IMR-90 (cell line): ENCODE results near the gene MACC1. TPM values are rescaled to one million over a fixed set of nuclear protein-coding genes. Genes with fewer than 3 reads are reported as not detected.

Experiments
- ATAC-seq: fragments of 200-7000 bp; cut with Tn5 transposase; 2 replicates; pipeline ENCODE4 v1.9.1; 2020; ENCODE audit warnings: low read depth, mild to moderate bottlenecking, moderate library complexity
- BruUV-seq: library from RNA; stranded (reverse); fragments of 400-500 nt; replicated peaks from 2 replicates; lab custom pipeline; 2021; lab: Mats Ljungman, UMichigan
- CTCF ChIA-PET: fragments of 300-600 bp; formaldehyde crosslinking; extraction: SDS; loops from one replicate; lab custom pipeline; 2021; ENCODE audit warnings: antibody characterized with exemption; lab: Yijun Ruan, JAX
- POLR2A ChIA-PET: fragments of 300-600 bp; sonication (Branson Sonifier 250); formaldehyde crosslinking; loops from one replicate; lab custom pipeline; 2022; ENCODE audit warnings: antibody characterized with exemption; ENCODE audit not compliant: unreplicated experiment; lab: Charles Lee
- DNase-seq: peaks from one replicate; pipeline ENCODE4 v3.0.0; 2013
- H2AFZ ChIP-seq: replicated peaks from 2 replicates; pipeline ENCODE3; 2013; ENCODE audit warnings: low read length, mild to moderate bottlenecking; ENCODE audit not compliant: poor library complexity
- H2AK5ac ChIP-seq: 2 replicates; pipeline ENCODE4 v1.6.1; 2013; ENCODE audit warnings: low read depth, low read length, inconsistent platforms
- H2AK9ac ChIP-seq: replicated peaks from 2 replicates; pipeline ENCODE3; 2013; ENCODE audit warnings: mild to moderate bottlenecking, low read depth, low read length, moderate library complexity; ENCODE audit not compliant: poor library complexity
- H2BK120ac ChIP-seq: 2 replicates; pipeline ENCODE4 v1.6.1; 2013; ENCODE audit warnings: low read depth, low read length, inconsistent platforms
- H2BK15ac ChIP-seq: 3 replicates; pipeline ENCODE4 v1.6.1; 2013; ENCODE audit warnings: low read depth, low read length, inconsistent platforms
- H2BK20ac ChIP-seq: 2 replicates; pipeline ENCODE4 v1.6.1; 2013; ENCODE audit warnings: low read depth, mild to moderate bottlenecking, inconsistent platforms, low read length, moderate library complexity
- H2BK5ac ChIP-seq: 2 replicates; pipeline ENCODE4 v1.6.1; 2013; ENCODE audit warnings: mild to moderate bottlenecking, low read depth, low read length, inconsistent platforms; ENCODE audit not compliant: poor library complexity, severe bottlenecking
- H3K14ac ChIP-seq: replicated peaks from 2 replicates; pipeline ENCODE4 v1.6.1; 2013; ENCODE audit warnings: low read depth, low read length, inconsistent platforms
- H3K18ac ChIP-seq: 2 replicates; pipeline ENCODE4 v1.6.1; 2013; ENCODE audit warnings: low read depth, low read length, control low read depth
- H3K23ac ChIP-seq: 2 replicates; pipeline ENCODE4 v1.6.1; 2013; ENCODE audit warnings: low read depth, low read length, inconsistent platforms
- H3K27ac ChIP-seq: 2 replicates; pipeline ENCODE4 v1.5.1; 2013; ENCODE audit warnings: mild to moderate bottlenecking, control low read depth, low read length; ENCODE audit not compliant: insufficient read depth
- H3K27me3 ChIP-seq: 2 replicates; pipeline ENCODE4 v1.6.1; 2013; ENCODE audit warnings: low read length; ENCODE audit not compliant: control insufficient read depth, insufficient read depth
- H3K36me3 ChIP-seq: 2 replicates; pipeline ENCODE4 v1.6.1; 2013; ENCODE audit warnings: low read length, mixed read lengths; ENCODE audit not compliant: control insufficient read depth, insufficient read depth
- H3K4ac ChIP-seq: 2 replicates; pipeline ENCODE4 v1.6.1; 2013; ENCODE audit warnings: low read depth, low read length, inconsistent platforms
- H3K4me1 ChIP-seq: 2 replicates; pipeline ENCODE4 v1.6.1; 2013; ENCODE audit warnings: low read length, mixed read lengths; ENCODE audit not compliant: control insufficient read depth, insufficient read depth
- H3K4me2 ChIP-seq: 2 replicates; pipeline ENCODE4 v1.6.1; 2013; ENCODE audit warnings: low read depth, mild to moderate bottlenecking, control low read depth, low read length, moderate library complexity
- H3K4me3 ChIP-seq: 2 replicates; pipeline ENCODE4 v1.5.1; 2013; ENCODE audit warnings: low read depth, mild to moderate bottlenecking, control low read depth, low read length, moderate library complexity; ENCODE audit not compliant: insufficient read depth
- H3K56ac ChIP-seq: 2 replicates; pipeline ENCODE4 v1.6.1; 2013; ENCODE audit warnings: low read length, inconsistent platforms; ENCODE audit not compliant: insufficient read depth; ENCODE audit errors: extremely low read depth
- H3K79me1 ChIP-seq, 2 experiments: 2 replicates each; pipeline ENCODE4 v1.6.1; 2013; ENCODE audit warnings: low read length in 2 of 2, inconsistent platforms in 1 of 2, low read depth in 1 of 2
- H3K9ac ChIP-seq: 2 replicates; pipeline ENCODE4 v1.6.1; 2013; ENCODE audit warnings: low read depth, low read length, control low read depth
- H3K9me1 ChIP-seq: 2 replicates; pipeline ENCODE4 v1.6.1; 2013; ENCODE audit warnings: low read length, inconsistent platforms; ENCODE audit not compliant: insufficient read depth
- H3K9me3 ChIP-seq: 2 replicates; pipeline ENCODE4 v1.6.1; 2013; ENCODE audit warnings: low read length; ENCODE audit not compliant: control insufficient read depth, insufficient read depth
- H4K20me1 ChIP-seq: 2 replicates; pipeline ENCODE4 v1.6.1; 2013; ENCODE audit warnings: low read length, inconsistent platforms; ENCODE audit not compliant: insufficient read depth
- H4K5ac ChIP-seq: 2 replicates; pipeline ENCODE4 v1.6.1; 2013; ENCODE audit warnings: mild to moderate bottlenecking, low read depth, low read length, control low read depth
- H4K8ac ChIP-seq, 2 experiments: 2 replicates each; pipeline ENCODE4 v1.6.1; 2013; ENCODE audit warnings: low read depth in 2 of 2, low read length in 2 of 2, control low read depth in 1 of 2, inconsistent platforms in 1 of 2
- H4K91ac ChIP-seq: 2 replicates; pipeline ENCODE4 v1.6.1; 2013; ENCODE audit warnings: low read depth, low read length, inconsistent platforms; ENCODE audit not compliant: insufficient read depth
- BHLHE40 ChIP-seq: fragments of 150-350 bp; IDR thresholded peaks from 2 replicates; pipeline ENCODE4 v1.6.1; 2016; ENCODE audit warnings: mild to moderate bottlenecking, low read depth, low read length
- CEBPB ChIP-seq: IDR thresholded peaks from 2 replicates; pipeline ENCODE4 v1.6.1; 2012; ENCODE audit warnings: low read depth, low read length, improper control_type of control experiment
- CHD1 ChIP-seq: IDR thresholded peaks from 2 replicates; pipeline ENCODE4 v1.6.1; 2012; ENCODE audit warnings: low read depth, low read length, improper control_type of control experiment
- MAFK ChIP-seq: IDR thresholded peaks from 2 replicates; pipeline ENCODE4 v1.6.1; 2012; ENCODE audit warnings: low read depth, low read length, improper control_type of control experiment
- MAZ ChIP-seq: IDR thresholded peaks from 2 replicates; pipeline ENCODE4 v1.6.1; 2012; ENCODE audit warnings: low read depth, mild to moderate bottlenecking, low read length, improper control_type of control experiment, moderate library complexity, borderline replicate concordance
- MXI1 ChIP-seq: IDR thresholded peaks from 2 replicates; pipeline ENCODE4 v1.6.1; 2012; ENCODE audit warnings: low read depth, mild to moderate bottlenecking, low read length, moderate library complexity, borderline replicate concordance
- NFE2L2 ChIP-seq: fragments of 150-350 bp; IDR thresholded peaks from 2 replicates; pipeline ENCODE4 v1.6.1; 2016; ENCODE audit warnings: low read depth, mild to moderate bottlenecking, low read length
- POLR2A ChIP-seq: IDR thresholded peaks from 2 replicates; pipeline ENCODE4 v1.6.1; 2012; ENCODE audit warnings: mild to moderate bottlenecking, low read depth, low read length
- RAD21 ChIP-seq: IDR thresholded peaks from 2 replicates; pipeline ENCODE4 v1.6.1; 2012; ENCODE audit warnings: low read length, improper control_type of control experiment
- RCOR1 ChIP-seq: IDR thresholded peaks from 2 replicates; pipeline ENCODE4 v1.6.1; 2012; ENCODE audit warnings: mild to moderate bottlenecking, low read length, improper control_type of control experiment; ENCODE audit not compliant: insufficient replicate concordance
- RFX5 ChIP-seq: IDR thresholded peaks from 2 replicates; pipeline ENCODE4 v1.8.0; 2012; ENCODE audit warnings: low read depth, mild to moderate bottlenecking, low read length, moderate library complexity
- SMC3 ChIP-seq: fragments of 150-350 bp; IDR thresholded peaks from 2 replicates; pipeline ENCODE4 v1.6.1; 2016; ENCODE audit warnings: low read depth, mild to moderate bottlenecking, antibody characterized with exemption, low read length, moderate library complexity
- USF2 ChIP-seq: fragments of 150-350 bp; IDR thresholded peaks from 2 replicates; pipeline ENCODE4 v1.6.1; 2017; ENCODE audit warnings: mild to moderate bottlenecking, antibody characterized with exemption, low read length, low read depth
- WGBS, 2 experiments: methylation state at CpG; one replicate each; pipeline versions ENCODE4 v1.1.5 to v1.1.7; 2013; ENCODE audit warnings: missing lambda C conversion rate in 2 of 2; ENCODE audit not compliant: insufficient read length in 1 of 2; ENCODE audit errors: extremely low coverage in 2 of 2; 5-methylcytosine and 5-hydroxymethylcytosine counted together
- dilution Hi-C: fragments of 300-500 bp; cut with HindIII; formaldehyde crosslinking; loops from one replicate; pipeline ENCODE4 v1.14.3; 2018; ENCODE audit warnings: low sequenced_read_pairs; ENCODE audit not compliant: unreplicated experiment
- in situ Hi-C: fragments of 300-500 bp; cut with MboI; formaldehyde crosslinking; loops from 3 replicates; pipeline ENCODE4 v1.14.3; 2019; ENCODE audit warnings: low sequenced_read_pairs, inconsistent platforms, mixed read lengths
- intact Hi-C: fragments of 100-400 bp; cut with micrococcal nuclease; formaldehyde crosslinking; loops from 2 replicates; pipeline ENCODE4 v1.10.0; 2022
- polyA plus RNA-seq, 3 experiments: library from polyadenylated mRNA; depleted of rRNA; stranded (reverse); fragments of >200 nt; gene quantifications; 2 replicates each; pipeline ENCODE4 v1.2.3, GENCODE V29; 2012; ENCODE audit warnings: low replicate concordance in 1 of 3
- total RNA-seq: library from RNA; depleted of rRNA; stranded (reverse); fragments of >200 nt; gene quantifications from 2 replicates; pipeline ENCODE4 v1.2.3, GENCODE V29; 2012

Gene MACC1
- total and polyA plus RNA-seq, 2 of the 4 experiments (the other 2 are of a cell fraction) = under 0.01 TPM; not detected in 1

- H3K18ac ChIP-seq = no peak overlapping the region
- H3K23ac ChIP-seq = no peak overlapping the region
- no peaks in the 10 kb centered on the region for H3K79me1 ChIP-seq
- ChIA-PET CTCF (no interaction called here), POLR2A (no interaction called here)
- in situ Hi-C loops (no loop called here), dilution Hi-C loops (no loop called here), intact Hi-C loops (no loop called here)
- H3K27ac ChIP-seq = no peak overlapping the region
- no peak overlapping the region for H3K14ac ChIP-seq
- no peak overlapping the region for H4K5ac ChIP-seq
- no peaks in the 10 kb centered on the region for H3K36me3 ChIP-seq
- H3K4me2 ChIP-seq = no peak overlapping the region
- no peak overlapping the region for H2BK120ac ChIP-seq
- H3K9ac ChIP-seq = no peak overlapping the region
- no peaks in the 10 kb centered on the region for H3K9me3 ChIP-seq
- WGBS, 2 experiments = no CpG with 5 or more reads among the region's 6 CpGs
- H3K9me1 ChIP-seq = no peaks in the 10 kb centered on the region
- no peak overlapping the region for H2BK5ac ChIP-seq
- H3K27me3 ChIP-seq = no peaks in the 10 kb centered on the region
- no TSS peak for BruUV-seq
- no peaks in the 10 kb centered on the region for H3K4me1 ChIP-seq
- H3K4me3 ChIP-seq = no peak overlapping the region
- H4K8ac ChIP-seq = no peak overlapping the region
- H3K4ac ChIP-seq = no peak overlapping the region
- ATAC-seq (no peak), DNase-seq (no peak)
- H2AK5ac ChIP-seq = no peak overlapping the region
- no peak overlapping the region for H2BK15ac ChIP-seq
- TF ChIP-seq RAD21 = no peak
- TF ChIP-seq SMC3 = no peak
- TF ChIP-seq CEBPB = no peak
- no peak for TF ChIP-seq NFE2L2
- TF ChIP-seq MXI1 = no peak
- no peak for TF ChIP-seq RCOR1
- no peak for TF ChIP-seq BHLHE40
- no peak for TF ChIP-seq USF2
- TF ChIP-seq POLR2A = no peak
- no peak for TF ChIP-seq MAFK
- TF ChIP-seq CHD1 = no peak
- no peak for TF ChIP-seq MAZ
- TF ChIP-seq RFX5 = no peak
- no peak overlapping the region for H2BK20ac ChIP-seq
- H2AFZ ChIP-seq = no peak overlapping the region
- H3K56ac ChIP-seq = no peak overlapping the region
- H2AK9ac ChIP-seq = no peak overlapping the region
- H4K20me1 ChIP-seq = no peaks in the 10 kb centered on the region
- H4K91ac ChIP-seq = no peak overlapping the region
These were observed 127.8 kb downstream of the MACC1 start for GRCh38 chr7:20089431-20089830.
